SK-N-SH (cell line): ENCODE data around the gene CBFB. TPM values are rescaled to one million over a fixed set of nuclear protein-coding genes. Genes with fewer than 3 reads are reported as not detected.

Source experiments
- CTCF ChIA-PET: fragments of 300-600, 350-600 bp; formaldehyde crosslinking; extraction: SDS; loops from one replicate; lab custom pipeline; 2021; lab: Yijun Ruan, JAX
- POLR2A ChIA-PET: fragments of 350-600 bp; sonication (Branson Sonifier 250); formaldehyde crosslinking; extraction: SDS; loops from one replicate; lab custom pipeline; 2020; ENCODE audit warnings: antibody characterized with exemption, inconsistent platforms; lab: Yijun Ruan, JAX
- DNase-seq: peaks from one replicate; pipeline ENCODE4 v3.0.0; 2012
- H2AFZ ChIP-seq: fragments of 200-600 bp; sonication (generic); 2 replicates; pipeline ENCODE4 v1.8.1; 2016; ENCODE audit warnings: antibody characterized with exemption, mild to moderate bottlenecking, low read depth
- H3F3A ChIP-seq: fragments of 200-600 bp; sonication (generic); replicated peaks from 2 replicates; pipeline ENCODE3; 2016; ENCODE audit warnings: antibody characterized with exemption, mild to moderate bottlenecking; ENCODE audit not compliant: insufficient read depth
- H3K27ac ChIP-seq, 2 experiments: fragments of 200-500 bp in 1 of 2; fragments of 200-600 bp in 1 of 2; sonication (Bioruptor generic) in 1 of 2; sonication (generic), shearing (Covaris generic) in 1 of 2; 2 replicates each; pipeline versions ENCODE4 v1.5.1 to v1.6.1; 2014 to 2016; ENCODE audit warnings: low read depth in 2 of 2, inconsistent platforms in 1 of 2, low read length in 1 of 2, mild to moderate bottlenecking in 1 of 2, mixed read lengths in 1 of 2
- H3K27me3 ChIP-seq: fragments of 200-600 bp; sonication (generic), shearing (Covaris generic); 2 replicates; pipeline ENCODE4 v1.6.1; 2016; ENCODE audit warnings: mixed run types; ENCODE audit not compliant: insufficient read depth
- H3K36me3 ChIP-seq, 2 experiments: fragments of 200-500 bp in 1 of 2; fragments of 200-600 bp in 1 of 2; sonication (Bioruptor generic) in 1 of 2; sonication (generic) in 1 of 2; replicated peaks in 1 of 2; 2 replicates each; pipeline versions ENCODE3 to v1.5.1; 2014 to 2016; ENCODE audit warnings: low read length in 1 of 2, mild to moderate bottlenecking in 1 of 2; ENCODE audit not compliant: insufficient read depth in 2 of 2, control insufficient read depth in 1 of 2
- H3K4me1 ChIP-seq, 2 experiments: fragments of 200-500 bp in 1 of 2; fragments of 200-600 bp in 1 of 2; sonication (Bioruptor generic) in 1 of 2; sonication (generic), shearing (Covaris generic) in 1 of 2; 2 replicates each; pipeline versions ENCODE4 v1.5.1 to v1.6.1; 2014 to 2016; ENCODE audit warnings: low read depth in 1 of 2, low read length in 1 of 2, mixed run types in 1 of 2; ENCODE audit not compliant: insufficient read depth in 2 of 2, control insufficient read depth in 1 of 2
- H3K4me2 ChIP-seq: fragments of 200-600 bp; sonication (generic), shearing (Covaris generic); 2 replicates; pipeline ENCODE4 v1.6.1; 2017; ENCODE audit warnings: mixed run types
- H3K4me3 ChIP-seq, 2 experiments: fragments of 200-500 bp in 1 of 2; fragments of 200-600 bp in 1 of 2; sonication (Bioruptor generic) in 1 of 2; sonication (generic), shearing (Covaris generic) in 1 of 2; 2 replicates each; pipeline versions ENCODE4 v1.5.1 to v1.8.1; 2014 to 2016; ENCODE audit warnings: low read depth in 2 of 2, inconsistent platforms in 1 of 2, low read length in 1 of 2, mild to moderate bottlenecking in 1 of 2, mixed read lengths in 1 of 2, moderate library complexity in 1 of 2
- H3K79me2 ChIP-seq: fragments of 200-600 bp; sonication (generic); 2 replicates; pipeline ENCODE4 v1.8.1; 2017; ENCODE audit warnings: mild to moderate bottlenecking; ENCODE audit not compliant: insufficient read depth
- H3K9ac ChIP-seq: fragments of 200-600 bp; sonication (generic); 2 replicates; pipeline ENCODE4 v1.6.1; 2017; ENCODE audit warnings: mixed run types
- H3K9me2 ChIP-seq: fragments of 200-600 bp; sonication (generic); 2 replicates; pipeline ENCODE4 v1.6.1; 2017; ENCODE audit warnings: mixed run types
- H3K9me3 ChIP-seq: fragments of 200-600 bp; sonication (generic); 2 replicates; pipeline ENCODE4 v1.6.1; 2017; ENCODE audit warnings: mixed run types, mild to moderate bottlenecking, moderate library complexity
- H4K20me1 ChIP-seq: fragments of 200-600 bp; sonication (generic); 2 replicates; pipeline ENCODE4 v1.6.1; 2017; ENCODE audit warnings: mild to moderate bottlenecking, mixed run types; ENCODE audit not compliant: insufficient read depth
- CHD2 ChIP-seq: fragments of 150-350 bp; IDR thresholded peaks from 2 replicates; pipeline ENCODE4 v1.6.1; 2018; ENCODE audit warnings: low read length; ENCODE audit not compliant: partially characterized antibody
- ELF1 ChIP-seq: IDR thresholded peaks from 2 replicates; pipeline ENCODE4 v1.4.0; 2012
- EP300 ChIP-seq, 2 experiments: IDR thresholded peaks; 2 replicates each; pipeline versions ENCODE4 v1.4.0 to v1.6.1; 2012; ENCODE audit warnings: borderline replicate concordance in 1 of 2, low read depth in 1 of 2, low read length in 1 of 2
- EZH2phosphoT487 ChIP-seq: fragments of 200-600 bp; sonication (generic); IDR thresholded peaks from 2 replicates; pipeline ENCODE4 v1.6.1; 2017; ENCODE audit warnings: low read depth, mixed run types, mild to moderate bottlenecking, antibody characterized with exemption, moderate library complexity, borderline replicate concordance
- FOXM1 ChIP-seq: IDR thresholded peaks from 2 replicates; pipeline ENCODE4 v1.4.0; 2012; ENCODE audit warnings: low read depth, mild to moderate bottlenecking
- GABPA ChIP-seq: IDR thresholded peaks from 2 replicates; pipeline ENCODE4 v1.4.0; 2012; ENCODE audit warnings: low read depth, mild to moderate bottlenecking
- JUND ChIP-seq: IDR thresholded peaks from 2 replicates; pipeline ENCODE4 v1.4.0; 2012
- MEF2A ChIP-seq: IDR thresholded peaks from 2 replicates; pipeline ENCODE4 v1.4.0; 2012; ENCODE audit warnings: low read depth, borderline replicate concordance
- NFIC ChIP-seq: IDR thresholded peaks from 2 replicates; pipeline ENCODE4 v1.4.0; 2012; ENCODE audit warnings: borderline replicate concordance
- TCF12 ChIP-seq: IDR thresholded peaks from 2 replicates; pipeline ENCODE4 v1.4.0; 2012
- WGBS: methylation state at CpG from one replicate; pipeline ENCODE4 v1.1.6; 2017; ENCODE audit warnings: low lambda C conversion rate; 5-methylcytosine and 5-hydroxymethylcytosine counted together
- polyA plus RNA-seq, 3 experiments: library from polyadenylated mRNA; depleted of rRNA; stranded (reverse); fragments of >200 nt; gene quantifications; 2 replicates each; pipeline ENCODE4 v1.2.3, GENCODE V29; 2012
- TF ChIP-seq, protein P1 (sequence below): fragments of 150-350 bp; IDR thresholded peaks from 2 replicates; pipeline ENCODE4 v1.6.1; 2016; ENCODE audit warnings: mild to moderate bottlenecking, low read depth, low read length
- TF ChIP-seq, protein P2 (sequence below): fragments of 150-350 bp; IDR thresholded peaks from 2 replicates; pipeline ENCODE4 v1.6.1; 2017; ENCODE audit warnings: antibody characterized with exemption, low read length, low read depth, borderline replicate concordance
- TF ChIP-seq, protein P3 (sequence below): IDR thresholded peaks from 2 replicates; pipeline ENCODE4 v1.6.1; 2012; ENCODE audit warnings: mild to moderate bottlenecking, low read depth, low read length, moderate library complexity

Gene CBFB
- polyA plus RNA-seq, 1 of the 3 experiments (the other 2 are of a cell fraction) = 40.1 TPM

- H3K9ac ChIP-seq = no peak overlapping the region
- 73% methylated on average over 5 of the region's 5 CpGs for WGBS
- H3K4me1 ChIP-seq = peaks cover 5 to 20% of the 10 kb centered on the region in 2 experiments; a peak in 1 of 4 replicates
- no peak overlapping the region for H2AFZ ChIP-seq
- peaks cover 40% of the 10 kb centered on the region for H3F3A ChIP-seq
- H4K20me1 ChIP-seq = 0 out of 2 replicates have a peak, but pooled peaks cover 3% of the 10 kb centered on the region
- H3K4me2 ChIP-seq = no peak overlapping the region
- peaks cover 0 to 9% of the 10 kb centered on the region in 2 experiments for H3K36me3 ChIP-seq
- no peak overlapping the region for H3K4me3 ChIP-seq
- H3K79me2 ChIP-seq = peaks cover 11% of the 10 kb centered on the region
- peak overlapping the region in 1 of 2 experiments; percentile 47; a peak in 2 of 4 replicates for H3K27ac ChIP-seq
- H3K27me3 ChIP-seq = no peaks in the 10 kb centered on the region
- H3K9me3 ChIP-seq = no peaks in the 10 kb centered on the region
- DNase-seq = no peak
- no peaks in the 10 kb centered on the region for H3K9me2 ChIP-seq
- POLR2A ChIA-PET = no interaction called here
- no peak for TF ChIP-seq JUND
- no peak for TF ChIP-seq FOXM1
- TF ChIP-seq CHD2 = no peak
- TF ChIP-seq, protein P1, sequence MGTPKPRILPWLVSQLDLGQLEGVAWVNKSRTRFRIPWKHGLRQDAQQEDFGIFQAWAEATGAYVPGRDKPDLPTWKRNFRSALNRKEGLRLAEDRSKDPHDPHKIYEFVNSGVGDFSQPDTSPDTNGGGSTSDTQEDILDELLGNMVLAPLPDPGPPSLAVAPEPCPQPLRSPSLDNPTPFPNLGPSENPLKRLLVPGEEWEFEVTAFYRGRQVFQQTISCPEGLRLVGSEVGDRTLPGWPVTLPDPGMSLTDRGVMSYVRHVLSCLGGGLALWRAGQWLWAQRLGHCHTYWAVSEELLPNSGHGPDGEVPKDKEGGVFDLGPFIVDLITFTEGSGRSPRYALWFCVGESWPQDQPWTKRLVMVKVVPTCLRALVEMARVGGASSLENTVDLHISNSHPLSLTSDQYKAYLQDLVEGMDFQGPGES = no peak
- no peak for TF ChIP-seq ELF1
- no peak for TF ChIP-seq MEF2A
- TF ChIP-seq GABPA = no peak
- TF ChIP-seq NFIC = no peak
- TF ChIP-seq, protein P2, sequence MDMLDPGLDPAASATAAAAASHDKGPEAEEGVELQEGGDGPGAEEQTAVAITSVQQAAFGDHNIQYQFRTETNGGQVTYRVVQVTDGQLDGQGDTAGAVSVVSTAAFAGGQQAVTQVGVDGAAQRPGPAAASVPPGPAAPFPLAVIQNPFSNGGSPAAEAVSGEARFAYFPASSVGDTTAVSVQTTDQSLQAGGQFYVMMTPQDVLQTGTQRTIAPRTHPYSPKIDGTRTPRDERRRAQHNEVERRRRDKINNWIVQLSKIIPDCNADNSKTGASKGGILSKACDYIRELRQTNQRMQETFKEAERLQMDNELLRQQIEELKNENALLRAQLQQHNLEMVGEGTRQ = no peak
- TF ChIP-seq EZH2phosphoT487 = no peak
- TF ChIP-seq TCF12 = no peak
- CTCF ChIA-PET = interaction anchor here (1.1 to 6.1 kb wide), 7 partner anchors 49 to 152 kb away, joined by 3 to 36 read pairs (median 6); no protein-coding TSS in a partner anchor
Measured at GRCh38 chr16:67105881-67106280, 76.9 kb downstream of the CBFB start.

DNA sequence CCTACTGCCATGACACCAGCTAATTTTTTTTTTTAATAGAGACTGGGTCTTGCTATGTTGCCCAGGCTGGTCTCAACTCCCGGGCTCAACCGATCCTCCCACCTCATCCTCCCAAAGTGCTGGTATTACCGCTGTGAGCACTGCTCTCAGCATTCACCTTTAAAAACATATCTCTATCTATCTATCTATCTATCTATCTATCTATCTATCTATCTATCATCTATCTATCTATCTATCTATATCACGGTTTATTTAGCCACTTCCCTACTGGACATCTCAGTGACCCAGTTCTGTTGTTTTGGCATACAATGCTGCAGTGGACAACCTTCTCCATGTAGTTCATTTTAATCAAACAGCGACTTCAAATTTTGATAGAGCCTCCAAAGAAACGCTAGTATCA is 79.5 kb downstream of the CBFB start:
- Histone ChIP-seq H3K27me3 (no peaks in the 10 kb centered on the region), H3K4me2 (no peak overlapping the region), H3F3A (peaks cover 35% of the 10 kb centered on the region), H4K20me1 (no peaks in the 10 kb centered on the region), H3K9ac (no peak overlapping the region), H2AFZ (no peak overlapping the region), H3K4me1 (peaks cover 10 to 23% of the 10 kb centered on the region in 2 experiments; a peak in 1 of 4 replicates), H3K4me3 (no peak overlapping the region), H3K79me2 (peaks cover 36% of the 10 kb centered on the region), H3K27ac (no peak overlapping the region), H3K9me3 (no peaks in the 10 kb centered on the region), H3K36me3 (no peaks in the 10 kb centered on the region), H3K9me2 (no peaks in the 10 kb centered on the region)
- ChIA-PET CTCF (interaction anchor here (1.2 to 6.1 kb wide), 5 partner anchors 47 to 154 kb away, joined by 3 to 36 read pairs (median 7); no protein-coding TSS in a partner anchor), POLR2A (no interaction called here)
- no peak for DNase-seq
- 98% methylated on average over 6 of the region's 6 CpGs for WGBS
- TF ChIP-seq EP300 (IDR thresholded peaks at IDR 0.05; ENCODE audit: borderline replicate concordance in 1 of 2, low read depth in 1 of 2, low read length in 1 of 2) = no peak
- TF ChIP-seq, protein P3, sequence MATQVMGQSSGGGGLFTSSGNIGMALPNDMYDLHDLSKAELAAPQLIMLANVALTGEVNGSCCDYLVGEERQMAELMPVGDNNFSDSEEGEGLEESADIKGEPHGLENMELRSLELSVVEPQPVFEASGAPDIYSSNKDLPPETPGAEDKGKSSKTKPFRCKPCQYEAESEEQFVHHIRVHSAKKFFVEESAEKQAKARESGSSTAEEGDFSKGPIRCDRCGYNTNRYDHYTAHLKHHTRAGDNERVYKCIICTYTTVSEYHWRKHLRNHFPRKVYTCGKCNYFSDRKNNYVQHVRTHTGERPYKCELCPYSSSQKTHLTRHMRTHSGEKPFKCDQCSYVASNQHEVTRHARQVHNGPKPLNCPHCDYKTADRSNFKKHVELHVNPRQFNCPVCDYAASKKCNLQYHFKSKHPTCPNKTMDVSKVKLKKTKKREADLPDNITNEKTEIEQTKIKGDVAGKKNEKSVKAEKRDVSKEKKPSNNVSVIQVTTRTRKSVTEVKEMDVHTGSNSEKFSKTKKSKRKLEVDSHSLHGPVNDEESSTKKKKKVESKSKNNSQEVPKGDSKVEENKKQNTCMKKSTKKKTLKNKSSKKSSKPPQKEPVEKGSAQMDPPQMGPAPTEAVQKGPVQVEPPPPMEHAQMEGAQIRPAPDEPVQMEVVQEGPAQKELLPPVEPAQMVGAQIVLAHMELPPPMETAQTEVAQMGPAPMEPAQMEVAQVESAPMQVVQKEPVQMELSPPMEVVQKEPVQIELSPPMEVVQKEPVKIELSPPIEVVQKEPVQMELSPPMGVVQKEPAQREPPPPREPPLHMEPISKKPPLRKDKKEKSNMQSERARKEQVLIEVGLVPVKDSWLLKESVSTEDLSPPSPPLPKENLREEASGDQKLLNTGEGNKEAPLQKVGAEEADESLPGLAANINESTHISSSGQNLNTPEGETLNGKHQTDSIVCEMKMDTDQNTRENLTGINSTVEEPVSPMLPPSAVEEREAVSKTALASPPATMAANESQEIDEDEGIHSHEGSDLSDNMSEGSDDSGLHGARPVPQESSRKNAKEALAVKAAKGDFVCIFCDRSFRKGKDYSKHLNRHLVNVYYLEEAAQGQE = no peak
